ENCODE measurements around the gene DUSP11. TPM values are rescaled to one million over a fixed set of nuclear protein-coding genes. Genes with fewer than 3 reads are reported as not detected.

The DUSP11 gene
- total RNA-seq = 17.6 TPM
- long read RNA-seq, transcript DUSP11-201 (9 exons, 1,653 nt) = major isoform, 24 of 26 reads
- long read RNA-seq, partial matches to known transcripts = 1 of 26 reads
- long read RNA-seq, other reads (novel, unspliced or antisense) = 1 of 26 reads

DNA sequence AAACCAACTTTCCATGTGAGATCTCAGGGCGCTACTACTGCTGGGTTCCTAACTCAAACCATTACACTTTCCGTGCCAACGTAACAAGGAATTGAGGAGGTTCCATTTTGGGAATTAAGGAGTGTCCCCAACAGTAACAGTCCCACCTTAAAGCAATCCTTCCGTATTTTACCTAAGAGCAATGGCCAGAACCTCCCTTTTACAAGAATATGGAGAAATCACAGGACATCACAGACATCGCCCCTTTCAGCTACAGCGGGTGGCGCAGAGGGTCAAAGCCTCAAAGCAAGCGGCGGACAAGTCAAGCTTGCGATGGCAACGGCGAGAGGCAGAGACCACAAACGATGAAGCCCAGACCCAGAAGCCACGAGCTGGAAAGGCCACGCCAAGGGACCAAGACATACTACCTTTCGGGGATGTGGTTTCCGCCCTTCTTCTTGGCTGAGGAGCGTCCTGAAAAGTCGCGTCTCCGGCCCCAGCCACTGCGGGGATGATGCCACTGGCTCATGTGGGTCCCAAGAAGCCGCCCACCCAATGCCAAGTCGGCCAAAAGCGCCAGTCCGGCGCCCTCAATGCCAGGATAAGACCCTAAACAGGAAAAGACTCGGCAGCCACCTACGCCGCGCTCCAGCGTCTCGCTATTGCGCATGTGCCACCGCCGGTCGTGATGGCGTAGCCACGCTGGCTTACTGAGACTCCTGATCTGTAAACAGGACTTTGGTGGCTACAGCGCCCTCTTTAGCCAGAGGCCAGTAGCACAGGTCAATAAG lies at the start of gene DUSP11:
Gene DUSP11 (minus strand): TSS at position 637 of the 770 bp plus-strand sequence. CDS start 129 bp downstream, at position 508.
- ATAC-seq = peak; percentile 100
- H3K4me1 ChIP-seq = peaks cover 33% of the 10 kb centered on the region
- no peaks in the 10 kb centered on the region for H3K9me3 ChIP-seq
- peak; percentile 97 for DNase-seq
- intact Hi-C loops (cut with DNase I) = no loop called here
- peaks cover 4% of the 10 kb centered on the region for H3K27me3 ChIP-seq (ENCODE audit: low read depth)
- peak within 1 kb of the TSS; percentile 95 for H3K4me3 ChIP-seq
- peak within 1 kb of the TSS; percentile 95 for H3K27ac ChIP-seq
- peaks cover 28% of the 10 kb centered on the region for H3K36me3 ChIP-seq
- TF ChIP-seq, protein P1, sequence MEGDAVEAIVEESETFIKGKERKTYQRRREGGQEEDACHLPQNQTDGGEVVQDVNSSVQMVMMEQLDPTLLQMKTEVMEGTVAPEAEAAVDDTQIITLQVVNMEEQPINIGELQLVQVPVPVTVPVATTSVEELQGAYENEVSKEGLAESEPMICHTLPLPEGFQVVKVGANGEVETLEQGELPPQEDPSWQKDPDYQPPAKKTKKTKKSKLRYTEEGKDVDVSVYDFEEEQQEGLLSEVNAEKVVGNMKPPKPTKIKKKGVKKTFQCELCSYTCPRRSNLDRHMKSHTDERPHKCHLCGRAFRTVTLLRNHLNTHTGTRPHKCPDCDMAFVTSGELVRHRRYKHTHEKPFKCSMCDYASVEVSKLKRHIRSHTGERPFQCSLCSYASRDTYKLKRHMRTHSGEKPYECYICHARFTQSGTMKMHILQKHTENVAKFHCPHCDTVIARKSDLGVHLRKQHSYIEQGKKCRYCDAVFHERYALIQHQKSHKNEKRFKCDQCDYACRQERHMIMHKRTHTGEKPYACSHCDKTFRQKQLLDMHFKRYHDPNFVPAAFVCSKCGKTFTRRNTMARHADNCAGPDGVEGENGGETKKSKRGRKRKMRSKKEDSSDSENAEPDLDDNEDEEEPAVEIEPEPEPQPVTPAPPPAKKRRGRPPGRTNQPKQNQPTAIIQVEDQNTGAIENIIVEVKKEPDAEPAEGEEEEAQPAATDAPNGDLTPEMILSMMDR (IDR thresholded peaks at IDR 0.05) = peak; percentile 93

- Histone ChIP-seq H3K9me3 (no peaks in the 10 kb centered on the region), H3K4me3 (peak within 1 kb of the TSS; percentile 69), H3K27me3 (ENCODE audit: low read depth) (no peaks in the 10 kb centered on the region), H3K4me1 (peaks cover 21% of the 10 kb centered on the region), H3K27ac (peak within 1 kb of the TSS; percentile 92), H3K36me3 (peaks cover 25% of the 10 kb centered on the region)
- peak; percentile 97 for DNase-seq
- TF ChIP-seq, protein P1 (IDR thresholded peaks at IDR 0.05) = no peak
- intact Hi-C loops (cut with DNase I) = no loop called here
- ATAC-seq = peak; percentile 98 to 99
Observed at GRCh38 chr2:73828818-73829570, 49.1 kb upstream of the DUSP11 start, which contains the start of gene STAMBP. Gene STAMBP (plus strand): TSS chr2:73828961. CDS start chr2:73830857, 1,896 bp downstream.

DNA sequence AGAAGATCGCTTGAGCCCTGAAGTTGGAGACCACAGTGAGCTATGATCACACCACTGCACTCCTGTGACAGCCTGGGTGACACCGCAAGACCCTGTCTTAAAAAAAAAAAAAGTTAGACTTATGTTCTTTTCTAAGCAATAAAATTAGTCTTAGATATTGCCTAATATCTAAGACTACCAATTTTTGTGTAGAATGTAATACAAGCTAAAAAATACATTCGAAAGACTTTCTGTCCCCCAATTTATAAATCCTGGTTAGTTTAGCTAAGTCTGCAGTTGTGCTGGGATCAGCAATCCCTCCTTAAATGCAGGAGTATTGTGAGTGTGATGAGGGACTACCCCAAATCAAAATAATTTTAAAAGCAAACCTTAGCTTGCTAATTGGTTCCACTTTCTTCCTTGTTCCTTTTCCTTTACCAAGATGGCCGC lies 48.5 kb upstream of the DUSP11 start:
- no peak for ATAC-seq
- TF ChIP-seq, protein P1 (IDR thresholded peaks at IDR 0.05) = no peak
- no peaks in the 10 kb centered on the region for H3K27me3 ChIP-seq (ENCODE audit: low read depth)
- peaks cover 21% of the 10 kb centered on the region for H3K4me1 ChIP-seq
- H3K36me3 ChIP-seq = peaks cover 20% of the 10 kb centered on the region
- DNase-seq = no peak
- peak overlapping the region; percentile 69 for H3K4me3 ChIP-seq
- H3K27ac ChIP-seq = peak overlapping the region; percentile 92
- intact Hi-C loops (cut with DNase I) = no loop called here
- no peaks in the 10 kb centered on the region for H3K9me3 ChIP-seq

- intact Hi-C loops (cut with DNase I) = no loop called here
- Histone ChIP-seq H3K27ac (peak overlapping the region; percentile 92), H3K9me3 (no peaks in the 10 kb centered on the region), H3K27me3 (ENCODE audit: low read depth) (no peaks in the 10 kb centered on the region), H3K36me3 (peaks cover 14% of the 10 kb centered on the region), H3K4me3 (peak overlapping the region; percentile 69), H3K4me1 (peaks cover 21% of the 10 kb centered on the region)
- ATAC-seq (no peak), DNase-seq (no peak)
- TF ChIP-seq, protein P1 (IDR thresholded peaks at IDR 0.05) = no peak
Observed at GRCh38 chr2:73827660-73828388, 47.9 kb upstream of the DUSP11 start.

GRCh38 chr2:73827018-73827417 lies 47.1 kb upstream of the DUSP11 start:
- H3K36me3 ChIP-seq = peaks cover 9% of the 10 kb centered on the region
- H3K4me3 ChIP-seq = no peak overlapping the region
- no peak overlapping the region for H3K27ac ChIP-seq
- TF ChIP-seq, protein P1 (IDR thresholded peaks at IDR 0.05) = no peak
- peaks cover 21% of the 10 kb centered on the region for H3K4me1 ChIP-seq
- no peaks in the 10 kb centered on the region for H3K9me3 ChIP-seq
- no peaks in the 10 kb centered on the region for H3K27me3 ChIP-seq (ENCODE audit: low read depth)
- no peak for DNase-seq
- ATAC-seq = no peak
- intact Hi-C loops (cut with DNase I) = no loop called here

Data from lower lobe of right lung (tissue), 2 donors.